Naive thymus-derived CD4-positive, alpha-beta T cell (primary cell): ENCODE data around the gene LDLRAD4. TPM values are rescaled to one million over a fixed set of nuclear protein-coding genes. Genes with fewer than 3 reads are reported as not detected.

ENCODE experiments used
- ATAC-seq: fragments of 150-1000 bp; cut with Tn5 transposase; 2 replicates; pipeline ENCODE4 v1.10.0; 2021; ENCODE audit warnings: mild to moderate bottlenecking, moderate library complexity
- CTCF ChIA-PET: fragments of 350-600 bp; sonication (Branson Sonifier 250); formaldehyde crosslinking; loops from one replicate; lab custom pipeline; 2021; ENCODE audit warnings: antibody characterized with exemption; lab: Charles Lee
- POLR2A ChIA-PET: fragments of 350-600 bp; sonication (Branson Sonifier 250); formaldehyde crosslinking; loops from one replicate; lab custom pipeline; 2021; ENCODE audit warnings: antibody characterized with exemption, inconsistent platforms; lab: Charles Lee
- DNase-seq, 9 donors: peaks; one replicate each; pipeline versions ENCODE4 v3.0.0 to v3.0.0-alpha.2; 2020 to 2022; ENCODE audit warnings: mixed read lengths in 1 of 9
- H3K27ac ChIP-seq: one replicate; pipeline ENCODE4 v1.7.0; 2013; ENCODE audit warnings: mild to moderate bottlenecking, low read depth, low read length, moderate library complexity
- H3K27me3 ChIP-seq, 2 donors: one replicate each; pipeline ENCODE4 v1.7.0; 2013; ENCODE audit warnings: low read length in 2 of 2, mild to moderate bottlenecking in 2 of 2, moderate library complexity in 2 of 2; ENCODE audit not compliant: control insufficient read depth in 2 of 2, insufficient read depth in 2 of 2
- H3K36me3 ChIP-seq, 3 experiments: 1 replicate in 2 of 3; 2 replicates in 1 of 3; pipeline ENCODE4 v1.7.0; 2013; ENCODE audit warnings: low read length in 3 of 3, mild to moderate bottlenecking in 3 of 3, moderate library complexity in 1 of 3; ENCODE audit not compliant: insufficient read depth in 3 of 3, control insufficient read depth in 2 of 3
- H3K4me1 ChIP-seq, 2 donors: one replicate each; pipeline ENCODE4 v1.7.0; 2013; ENCODE audit warnings: low read length in 2 of 2, mild to moderate bottlenecking in 2 of 2, moderate library complexity in 1 of 2; ENCODE audit not compliant: control insufficient read depth in 2 of 2, insufficient read depth in 2 of 2
- H3K4me3 ChIP-seq: 2 replicates; pipeline ENCODE4 v1.7.0; 2013; ENCODE audit warnings: mild to moderate bottlenecking, low read length
- H3K9me3 ChIP-seq, 3 experiments: 1 replicate in 2 of 3; 2 replicates in 1 of 3; pipeline ENCODE4 v1.7.0; 2013; ENCODE audit warnings: low read length in 3 of 3; ENCODE audit not compliant: control insufficient read depth in 2 of 3
- H3K27ac Mint-ChIP-seq, 9 donors: one replicate each; pipeline ENCODE4 v1.8.0; 2020 to 2022; ENCODE audit warnings: mixed read lengths in 9 of 9, mild to moderate bottlenecking in 8 of 9, moderate library complexity in 5 of 9, inconsistent platforms in 2 of 9
- H3K27me3 Mint-ChIP-seq, 5 donors: one replicate each; pipeline ENCODE4 v1.8.0; 2021 to 2022; ENCODE audit warnings: mixed read lengths in 5 of 5, mild to moderate bottlenecking in 1 of 5
- H3K36me3 Mint-ChIP-seq, 5 donors: one replicate each; pipeline ENCODE4 v1.8.0; 2020 to 2022; ENCODE audit warnings: mixed read lengths in 5 of 5, mild to moderate bottlenecking in 3 of 5, inconsistent platforms in 1 of 5
- H3K4me1 Mint-ChIP-seq, 7 donors: one replicate each; pipeline ENCODE4 v1.8.0; 2020 to 2022; ENCODE audit warnings: mixed read lengths in 7 of 7, mild to moderate bottlenecking in 3 of 7, inconsistent platforms in 1 of 7
- H3K4me3 Mint-ChIP-seq, 10 donors: one replicate each; pipeline ENCODE4 v1.8.0; 2020 to 2022; ENCODE audit warnings: mild to moderate bottlenecking in 10 of 10, mixed read lengths in 10 of 10, moderate library complexity in 6 of 10, inconsistent platforms in 2 of 10
- H3K9me3 Mint-ChIP-seq, 11 donors: one replicate each; pipeline ENCODE4 v1.8.0; 2020 to 2022; ENCODE audit warnings: mixed read lengths in 11 of 11, mild to moderate bottlenecking in 4 of 11, inconsistent platforms in 1 of 11, moderate library complexity in 1 of 11
- intact Hi-C, 2 donors: fragments of 100-400 bp; cut with micrococcal nuclease; formaldehyde crosslinking; loops; one replicate each; pipeline ENCODE4 v1.15.1; 2023
- polyA plus RNA-seq, 2 donors: library from polyadenylated mRNA; unstranded; fragments of 300-500 nt; fragmentation: Illumina TruSeq; gene quantifications; one replicate each; pipeline ENCODE4 v1.2.3, GENCODE V29; 2021
- total RNA-seq, 6 experiments: library from RNA in 5 of 6; stranded (reverse) in 5 of 6; gene quantifications; 1 replicate in 5 of 6; 2 replicates in 1 of 6; pipeline ENCODE4 v1.2.3 and lab custom pipeline; 2021 to 2026

The LDLRAD4 gene
- total and polyA plus RNA-seq, 7 experiments from 2014 or later = 13.0 to 84.3 (median 53.7) TPM

DNA sequence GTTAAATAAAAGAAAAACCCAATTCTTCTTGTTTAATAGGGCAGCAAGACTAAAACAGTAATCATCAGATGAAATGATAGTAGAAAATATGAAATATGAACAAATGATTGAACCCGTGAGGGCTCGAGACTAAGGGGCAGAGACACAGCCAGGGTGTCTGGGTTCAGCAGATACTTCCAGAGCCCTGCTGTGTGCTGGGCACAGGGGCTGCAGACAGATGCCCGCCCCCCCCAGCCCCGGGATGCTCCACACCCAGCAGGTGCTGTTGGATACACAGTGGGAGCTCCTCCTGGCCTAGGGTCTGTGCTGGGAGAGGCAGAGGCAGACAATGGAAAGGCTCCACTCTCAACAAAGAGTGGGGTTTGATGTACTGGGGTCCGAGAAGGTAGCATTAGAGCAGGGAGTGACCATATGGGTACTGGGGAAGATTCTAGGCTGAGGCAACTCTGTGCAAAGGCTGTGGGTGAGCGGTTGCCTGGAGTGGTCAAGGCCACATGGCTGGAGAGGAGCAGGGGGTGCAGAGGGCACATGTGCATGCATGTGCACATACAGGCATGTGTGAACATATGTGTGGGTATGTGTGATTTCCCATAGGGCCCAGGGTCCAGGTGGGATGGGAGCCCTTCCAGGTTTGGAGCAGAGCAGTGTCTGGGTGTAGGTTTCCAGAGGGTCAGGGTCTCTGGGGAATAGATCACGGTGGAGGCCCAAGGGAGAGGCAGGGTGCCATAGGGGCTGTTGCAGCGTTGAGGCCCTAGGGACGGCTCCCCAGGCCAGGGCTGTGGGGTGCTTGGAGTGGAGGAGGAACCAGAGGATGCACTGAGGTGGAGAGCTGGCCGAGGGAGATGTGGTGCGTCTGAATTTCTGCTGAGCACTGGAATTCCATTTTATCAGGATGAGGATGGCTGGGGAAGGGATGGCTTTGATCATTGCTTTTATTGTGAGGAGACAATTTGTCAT lies 36.7 kb downstream of the LDLRAD4 start:
- no peak overlapping the region for H3K4me3 ChIP-seq
- H3K4me3 Mint-ChIP-seq = no peak overlapping the region
- H3K27me3 Mint-ChIP-seq = peaks cover 0 to 4% (median 0%) of the 10 kb centered on the region in 5 donors
- no peaks in the 10 kb centered on the region for H3K9me3 ChIP-seq
- DNase-seq = no peak
- H3K9me3 Mint-ChIP-seq = no peaks in the 10 kb centered on the region
- peaks cover 0 to 2% (median 0%) of the 10 kb centered on the region in 5 donors for H3K36me3 Mint-ChIP-seq
- peaks cover 0 to 7% of the 10 kb centered on the region in 2 donors for H3K4me1 ChIP-seq
- no peak overlapping the region for H3K27ac ChIP-seq
- intact Hi-C loops = no loop called here
- H3K27ac Mint-ChIP-seq = peak overlapping the region in 1 of 9 donors; percentile 43
- peaks cover 2 to 20% (median 10%) of the 10 kb centered on the region in 7 donors for H3K4me1 Mint-ChIP-seq
- ChIA-PET CTCF (interaction anchor here (0.6 kb wide), 1 partner anchor 17 kb away, joined by 3 read pairs; no protein-coding TSS in a partner anchor), POLR2A (no interaction called here)
- no peaks in the 10 kb centered on the region for H3K27me3 ChIP-seq
- no peaks in the 10 kb centered on the region for H3K36me3 ChIP-seq
- ATAC-seq = no peak

- H3K27ac ChIP-seq = no peak overlapping the region
- no peak overlapping the region for H3K4me3 ChIP-seq
- intact Hi-C loops = no loop called here
- no peak overlapping the region for H3K4me3 Mint-ChIP-seq
- peaks cover 2 to 21% of the 10 kb centered on the region in 2 donors for H3K4me1 ChIP-seq
- no peaks in the 10 kb centered on the region for H3K36me3 ChIP-seq
- H3K9me3 Mint-ChIP-seq = no peaks in the 10 kb centered on the region
- no peaks in the 10 kb centered on the region for H3K36me3 Mint-ChIP-seq
- ATAC-seq (no peak), DNase-seq (no peak)
- no peaks in the 10 kb centered on the region for H3K9me3 ChIP-seq
- ChIA-PET CTCF (interaction anchor here (0.6 kb wide), 1 partner anchor 19 kb away, joined by 5 read pairs; no protein-coding TSS in a partner anchor), POLR2A (no interaction called here)
- no peaks in the 10 kb centered on the region for H3K27me3 ChIP-seq
- H3K27ac Mint-ChIP-seq = peak overlapping the region in 2 of 9 donors; percentile 10 to 17
- H3K27me3 Mint-ChIP-seq = peaks cover 0 to 4% (median 0%) of the 10 kb centered on the region in 5 donors
- peaks cover 17 to 34% (median 24%) of the 10 kb centered on the region in 7 donors for H3K4me1 Mint-ChIP-seq
These were observed 38.1 kb downstream of the LDLRAD4 start for GRCh38 chr18:13256444-13257305.

- ATAC-seq (no peak), DNase-seq (no peak)
- H3K27me3 ChIP-seq = no peaks in the 10 kb centered on the region
- peaks cover 2 to 25% of the 10 kb centered on the region in 2 donors for H3K4me1 ChIP-seq
- H3K4me3 ChIP-seq = no peak overlapping the region
- Mint-ChIP-seq H3K4me1 (peaks cover 20 to 40% (median 28%) of the 10 kb centered on the region in 7 donors), H3K36me3 (no peaks in the 10 kb centered on the region), H3K27ac (peak overlapping the region in 1 of 9 donors; percentile 10), H3K9me3 (no peaks in the 10 kb centered on the region), H3K4me3 (no peak overlapping the region), H3K27me3 (peaks cover 0 to 4% (median 0%) of the 10 kb centered on the region in 5 donors)
- H3K27ac ChIP-seq = no peak overlapping the region
- CTCF ChIA-PET = interaction anchor here (0.6 kb wide), 1 partner anchor 18 kb away, joined by 5 read pairs; no protein-coding TSS in a partner anchor
- H3K9me3 ChIP-seq = no peaks in the 10 kb centered on the region
- no peaks in the 10 kb centered on the region for H3K36me3 ChIP-seq
- intact Hi-C loops = no loop called here
- POLR2A ChIA-PET = interaction anchor here (0.7 kb wide), 1 partner anchor 19 kb away, joined by 3 read pairs; no protein-coding TSS in a partner anchor
These were observed 38.9 kb downstream of the LDLRAD4 start for GRCh38 chr18:13257361-13257980.

DNA sequence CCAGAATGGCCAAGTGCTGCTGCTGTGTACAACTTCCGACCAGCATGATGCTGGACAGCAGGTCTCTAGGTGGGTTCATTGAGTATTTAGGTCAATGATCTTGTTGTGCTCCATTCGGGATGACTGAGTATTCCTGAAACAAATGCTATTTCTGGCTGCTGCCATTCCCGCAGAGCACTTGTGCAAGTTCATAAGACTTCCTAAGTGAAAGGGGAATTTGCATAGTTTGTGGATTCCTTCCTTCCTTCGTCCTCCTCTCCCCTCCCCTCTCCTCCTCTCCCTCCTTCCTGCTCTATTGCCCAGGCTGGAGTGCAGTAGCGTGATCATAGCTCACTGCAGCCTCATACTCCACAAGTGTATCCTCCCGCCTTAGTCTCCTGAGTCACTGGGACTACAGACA lies 40.4 kb downstream of the LDLRAD4 start:
- H3K27ac Mint-ChIP-seq = peak overlapping the region in 1 of 9 donors; percentile 56

DNA sequence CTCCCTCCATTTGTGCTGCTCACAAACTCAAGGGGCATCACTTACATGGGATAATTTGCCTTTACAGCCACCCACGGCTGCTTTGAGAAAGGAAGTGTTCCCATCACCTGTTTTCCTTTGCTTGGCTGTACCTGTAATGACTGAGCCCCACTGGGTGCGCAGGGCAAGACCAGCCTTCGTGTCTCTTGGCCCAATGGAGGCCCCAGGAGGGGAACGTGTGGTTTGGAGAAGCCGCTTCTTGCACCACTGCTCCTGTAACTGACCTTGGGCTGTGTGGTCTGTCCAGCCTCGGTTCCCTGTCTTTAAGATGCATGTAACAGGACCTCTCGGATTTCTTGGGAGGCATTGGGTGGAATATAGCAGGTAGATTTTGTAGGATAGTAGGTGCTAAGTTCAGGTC lies 41.1 kb downstream of the LDLRAD4 start:
- peaks cover 20 to 37% (median 28%) of the 10 kb centered on the region in 7 donors for H3K4me1 Mint-ChIP-seq
- Histone ChIP-seq H3K4me3 (no peak overlapping the region), H3K9me3 (no peaks in the 10 kb centered on the region), H3K4me1 (peaks cover 2 to 25% of the 10 kb centered on the region in 2 donors), H3K27ac (no peak overlapping the region), H3K27me3 (no peaks in the 10 kb centered on the region), H3K36me3 (no peaks in the 10 kb centered on the region)
- no peaks in the 10 kb centered on the region for H3K9me3 Mint-ChIP-seq
- H3K27me3 Mint-ChIP-seq = peaks cover 0 to 4% (median 0%) of the 10 kb centered on the region in 5 donors
- ATAC-seq = no peak
- no peaks in the 10 kb centered on the region for H3K36me3 Mint-ChIP-seq
- H3K27ac Mint-ChIP-seq = no peak overlapping the region
- intact Hi-C loops = loop anchor here in 1 of 2 donors (2.0 kb wide), 1 partner anchor 41 kb away; the partner anchor contains the start of gene LDLRAD4
- peak overlapping the region in 1 of 10 donors; percentile 8 for H3K4me3 Mint-ChIP-seq
- CTCF ChIA-PET = no interaction called here
- DNase-seq = no peak
- POLR2A ChIA-PET = interaction anchor here (1.0 to 1.1 kb wide), 2 partner anchors 9 to 117 kb away, joined by 4 to 6 read pairs; no protein-coding TSS in a partner anchor

More for the DNA sequence above, 40.4 kb downstream of the LDLRAD4 start:
- H3K27me3 Mint-ChIP-seq = peaks cover 0 to 4% (median 0%) of the 10 kb centered on the region in 5 donors
- ATAC-seq = no peak
- Histone ChIP-seq H3K9me3 (no peaks in the 10 kb centered on the region), H3K27ac (no peak overlapping the region), H3K4me1 (peaks cover 2 to 25% of the 10 kb centered on the region in 2 donors), H3K36me3 (no peaks in the 10 kb centered on the region), H3K4me3 (no peak overlapping the region), H3K27me3 (no peaks in the 10 kb centered on the region)
- no peak overlapping the region for H3K4me3 Mint-ChIP-seq
- no peaks in the 10 kb centered on the region for H3K9me3 Mint-ChIP-seq
- ChIA-PET CTCF (no interaction called here), POLR2A (interaction anchor here (0.5 to 1.1 kb wide), 2 partner anchors 117 to 277 kb away, joined by 4 read pairs; no protein-coding TSS in a partner anchor)
- no peak for DNase-seq
- intact Hi-C loops = no loop called here
- H3K36me3 Mint-ChIP-seq = no peaks in the 10 kb centered on the region
- peaks cover 20 to 32% (median 28%) of the 10 kb centered on the region in 7 donors for H3K4me1 Mint-ChIP-seq
